IMR-90 (cell line): ENCODE data around the gene DNAJB8. TPM values are rescaled to one million over a fixed set of nuclear protein-coding genes. Genes with fewer than 3 reads are reported as not detected.

Experiments used
- ATAC-seq: fragments of 200-7000 bp; cut with Tn5 transposase; 2 replicates; pipeline ENCODE4 v1.9.1; 2020; ENCODE audit warnings: low read depth, mild to moderate bottlenecking, moderate library complexity
- BruUV-seq: library from RNA; stranded (reverse); fragments of 400-500 nt; replicated peaks from 2 replicates; lab custom pipeline; 2021; lab: Mats Ljungman, UMichigan
- CTCF ChIA-PET: fragments of 300-600 bp; formaldehyde crosslinking; extraction: SDS; loops from one replicate; lab custom pipeline; 2021; ENCODE audit warnings: antibody characterized with exemption; lab: Yijun Ruan, JAX
- POLR2A ChIA-PET: fragments of 300-600 bp; sonication (Branson Sonifier 250); formaldehyde crosslinking; loops from one replicate; lab custom pipeline; 2022; ENCODE audit warnings: antibody characterized with exemption; ENCODE audit not compliant: unreplicated experiment; lab: Charles Lee
- DNase-seq: peaks from one replicate; pipeline ENCODE4 v3.0.0; 2013
- H2AFZ ChIP-seq: replicated peaks from 2 replicates; pipeline ENCODE3; 2013; ENCODE audit warnings: low read length, mild to moderate bottlenecking; ENCODE audit not compliant: poor library complexity
- H2AK5ac ChIP-seq: 2 replicates; pipeline ENCODE4 v1.6.1; 2013; ENCODE audit warnings: low read depth, low read length, inconsistent platforms
- H2AK9ac ChIP-seq: replicated peaks from 2 replicates; pipeline ENCODE3; 2013; ENCODE audit warnings: mild to moderate bottlenecking, low read depth, low read length, moderate library complexity; ENCODE audit not compliant: poor library complexity
- H2BK120ac ChIP-seq: 2 replicates; pipeline ENCODE4 v1.6.1; 2013; ENCODE audit warnings: low read depth, low read length, inconsistent platforms
- H2BK15ac ChIP-seq: 3 replicates; pipeline ENCODE4 v1.6.1; 2013; ENCODE audit warnings: low read depth, low read length, inconsistent platforms
- H2BK20ac ChIP-seq: 2 replicates; pipeline ENCODE4 v1.6.1; 2013; ENCODE audit warnings: low read depth, mild to moderate bottlenecking, inconsistent platforms, low read length, moderate library complexity
- H2BK5ac ChIP-seq: 2 replicates; pipeline ENCODE4 v1.6.1; 2013; ENCODE audit warnings: mild to moderate bottlenecking, low read depth, low read length, inconsistent platforms; ENCODE audit not compliant: poor library complexity, severe bottlenecking
- H3K14ac ChIP-seq: replicated peaks from 2 replicates; pipeline ENCODE4 v1.6.1; 2013; ENCODE audit warnings: low read depth, low read length, inconsistent platforms
- H3K18ac ChIP-seq: 2 replicates; pipeline ENCODE4 v1.6.1; 2013; ENCODE audit warnings: low read depth, low read length, control low read depth
- H3K23ac ChIP-seq: 2 replicates; pipeline ENCODE4 v1.6.1; 2013; ENCODE audit warnings: low read depth, low read length, inconsistent platforms
- H3K27ac ChIP-seq: 2 replicates; pipeline ENCODE4 v1.5.1; 2013; ENCODE audit warnings: mild to moderate bottlenecking, control low read depth, low read length; ENCODE audit not compliant: insufficient read depth
- H3K27me3 ChIP-seq: 2 replicates; pipeline ENCODE4 v1.6.1; 2013; ENCODE audit warnings: low read length; ENCODE audit not compliant: control insufficient read depth, insufficient read depth
- H3K36me3 ChIP-seq: 2 replicates; pipeline ENCODE4 v1.6.1; 2013; ENCODE audit warnings: low read length, mixed read lengths; ENCODE audit not compliant: control insufficient read depth, insufficient read depth
- H3K4ac ChIP-seq: 2 replicates; pipeline ENCODE4 v1.6.1; 2013; ENCODE audit warnings: low read depth, low read length, inconsistent platforms
- H3K4me1 ChIP-seq: 2 replicates; pipeline ENCODE4 v1.6.1; 2013; ENCODE audit warnings: low read length, mixed read lengths; ENCODE audit not compliant: control insufficient read depth, insufficient read depth
- H3K4me2 ChIP-seq: 2 replicates; pipeline ENCODE4 v1.6.1; 2013; ENCODE audit warnings: low read depth, mild to moderate bottlenecking, control low read depth, low read length, moderate library complexity
- H3K4me3 ChIP-seq: 2 replicates; pipeline ENCODE4 v1.5.1; 2013; ENCODE audit warnings: low read depth, mild to moderate bottlenecking, control low read depth, low read length, moderate library complexity; ENCODE audit not compliant: insufficient read depth
- H3K56ac ChIP-seq: 2 replicates; pipeline ENCODE4 v1.6.1; 2013; ENCODE audit warnings: low read length, inconsistent platforms; ENCODE audit not compliant: insufficient read depth; ENCODE audit errors: extremely low read depth
- H3K79me1 ChIP-seq, 2 experiments: 2 replicates each; pipeline ENCODE4 v1.6.1; 2013; ENCODE audit warnings: low read length in 2 of 2, inconsistent platforms in 1 of 2, low read depth in 1 of 2
- H3K9ac ChIP-seq: 2 replicates; pipeline ENCODE4 v1.6.1; 2013; ENCODE audit warnings: low read depth, low read length, control low read depth
- H3K9me1 ChIP-seq: 2 replicates; pipeline ENCODE4 v1.6.1; 2013; ENCODE audit warnings: low read length, inconsistent platforms; ENCODE audit not compliant: insufficient read depth
- H3K9me3 ChIP-seq: 2 replicates; pipeline ENCODE4 v1.6.1; 2013; ENCODE audit warnings: low read length; ENCODE audit not compliant: control insufficient read depth, insufficient read depth
- H4K20me1 ChIP-seq: 2 replicates; pipeline ENCODE4 v1.6.1; 2013; ENCODE audit warnings: low read length, inconsistent platforms; ENCODE audit not compliant: insufficient read depth
- H4K5ac ChIP-seq: 2 replicates; pipeline ENCODE4 v1.6.1; 2013; ENCODE audit warnings: mild to moderate bottlenecking, low read depth, low read length, control low read depth
- H4K8ac ChIP-seq, 2 experiments: 2 replicates each; pipeline ENCODE4 v1.6.1; 2013; ENCODE audit warnings: low read depth in 2 of 2, low read length in 2 of 2, control low read depth in 1 of 2, inconsistent platforms in 1 of 2
- H4K91ac ChIP-seq: 2 replicates; pipeline ENCODE4 v1.6.1; 2013; ENCODE audit warnings: low read depth, low read length, inconsistent platforms; ENCODE audit not compliant: insufficient read depth
- BHLHE40 ChIP-seq: fragments of 150-350 bp; IDR thresholded peaks from 2 replicates; pipeline ENCODE4 v1.6.1; 2016; ENCODE audit warnings: mild to moderate bottlenecking, low read depth, low read length
- CEBPB ChIP-seq: IDR thresholded peaks from 2 replicates; pipeline ENCODE4 v1.6.1; 2012; ENCODE audit warnings: low read depth, low read length, improper control_type of control experiment
- CHD1 ChIP-seq: IDR thresholded peaks from 2 replicates; pipeline ENCODE4 v1.6.1; 2012; ENCODE audit warnings: low read depth, low read length, improper control_type of control experiment
- ELK1 ChIP-seq: fragments of 150-350 bp; IDR thresholded peaks from 2 replicates; pipeline ENCODE4 v1.6.1; 2016; ENCODE audit warnings: low read depth, mild to moderate bottlenecking, low read length, moderate library complexity, borderline replicate concordance
- FOS ChIP-seq: fragments of 150-350 bp; IDR thresholded peaks from 2 replicates; pipeline ENCODE4 v1.6.1; 2016; ENCODE audit warnings: low read depth, low read length
- MAFK ChIP-seq: IDR thresholded peaks from 2 replicates; pipeline ENCODE4 v1.6.1; 2012; ENCODE audit warnings: low read depth, low read length, improper control_type of control experiment
- MAZ ChIP-seq: IDR thresholded peaks from 2 replicates; pipeline ENCODE4 v1.6.1; 2012; ENCODE audit warnings: low read depth, mild to moderate bottlenecking, low read length, improper control_type of control experiment, moderate library complexity, borderline replicate concordance
- MXI1 ChIP-seq: IDR thresholded peaks from 2 replicates; pipeline ENCODE4 v1.6.1; 2012; ENCODE audit warnings: low read depth, mild to moderate bottlenecking, low read length, moderate library complexity, borderline replicate concordance
- NFE2L2 ChIP-seq: fragments of 150-350 bp; IDR thresholded peaks from 2 replicates; pipeline ENCODE4 v1.6.1; 2016; ENCODE audit warnings: low read depth, mild to moderate bottlenecking, low read length
- POLR2A ChIP-seq: IDR thresholded peaks from 2 replicates; pipeline ENCODE4 v1.6.1; 2012; ENCODE audit warnings: mild to moderate bottlenecking, low read depth, low read length
- RAD21 ChIP-seq: IDR thresholded peaks from 2 replicates; pipeline ENCODE4 v1.6.1; 2012; ENCODE audit warnings: low read length, improper control_type of control experiment
- RCOR1 ChIP-seq: IDR thresholded peaks from 2 replicates; pipeline ENCODE4 v1.6.1; 2012; ENCODE audit warnings: mild to moderate bottlenecking, low read length, improper control_type of control experiment; ENCODE audit not compliant: insufficient replicate concordance
- RFX5 ChIP-seq: IDR thresholded peaks from 2 replicates; pipeline ENCODE4 v1.8.0; 2012; ENCODE audit warnings: low read depth, mild to moderate bottlenecking, low read length, moderate library complexity
- USF2 ChIP-seq: fragments of 150-350 bp; IDR thresholded peaks from 2 replicates; pipeline ENCODE4 v1.6.1; 2017; ENCODE audit warnings: mild to moderate bottlenecking, antibody characterized with exemption, low read length, low read depth
- WGBS, 2 experiments: methylation state at CpG; one replicate each; pipeline versions ENCODE4 v1.1.5 to v1.1.7; 2013; ENCODE audit warnings: missing lambda C conversion rate in 2 of 2; ENCODE audit not compliant: insufficient read length in 1 of 2; ENCODE audit errors: extremely low coverage in 2 of 2; 5-methylcytosine and 5-hydroxymethylcytosine counted together
- dilution Hi-C: fragments of 300-500 bp; cut with HindIII; formaldehyde crosslinking; loops from one replicate; pipeline ENCODE4 v1.14.3; 2018; ENCODE audit warnings: low sequenced_read_pairs; ENCODE audit not compliant: unreplicated experiment
- in situ Hi-C: fragments of 300-500 bp; cut with MboI; formaldehyde crosslinking; loops from 3 replicates; pipeline ENCODE4 v1.14.3; 2019; ENCODE audit warnings: low sequenced_read_pairs, inconsistent platforms, mixed read lengths
- intact Hi-C: fragments of 100-400 bp; cut with micrococcal nuclease; formaldehyde crosslinking; loops from 2 replicates; pipeline ENCODE4 v1.10.0; 2022
- polyA plus RNA-seq, 3 experiments: library from polyadenylated mRNA; depleted of rRNA; stranded (reverse); fragments of >200 nt; gene quantifications; 2 replicates each; pipeline ENCODE4 v1.2.3, GENCODE V29; 2012; ENCODE audit warnings: low replicate concordance in 1 of 3
- total RNA-seq: library from RNA; depleted of rRNA; stranded (reverse); fragments of >200 nt; gene quantifications from 2 replicates; pipeline ENCODE4 v1.2.3, GENCODE V29; 2012
- TF ChIP-seq, protein P1 (sequence below): conservative IDR thresholded peaks from 2 replicates; pipeline ENCODE4 v1.5.1; 2012; ENCODE audit warnings: mild to moderate bottlenecking, low read depth, low read length, improper control_type of control experiment

The DNAJB8 gene
- total and polyA plus RNA-seq, 2 of the 4 experiments (the other 2 are of a cell fraction): not detected

DNA sequence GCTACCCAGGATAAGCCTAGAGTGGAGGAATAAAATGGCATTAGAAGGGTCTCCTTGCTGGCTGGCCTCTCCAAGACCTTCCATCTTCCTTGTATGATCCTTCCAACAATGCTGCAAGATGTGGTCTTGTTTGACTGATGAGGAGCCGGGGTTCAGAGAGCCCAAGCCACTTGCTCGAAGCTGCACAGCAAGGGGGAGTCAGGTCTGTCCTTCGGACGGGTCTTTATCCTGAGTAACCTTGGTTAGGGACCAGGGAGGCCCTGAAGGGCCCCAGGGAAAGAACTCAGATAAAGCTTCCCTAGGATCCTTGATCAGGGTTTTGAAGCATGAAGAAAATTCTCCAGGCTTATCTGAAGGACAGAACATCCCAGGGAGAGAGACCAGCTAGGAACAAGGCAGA, 7.0 kb upstream of the DNAJB8 start:
- H2BK5ac ChIP-seq: no peak overlapping the region
- no peak for TF ChIP-seq MAFK
- no peak for TF ChIP-seq CEBPB
- TF ChIP-seq NFE2L2: no peak
- no peak for TF ChIP-seq ELK1
- TF ChIP-seq MAZ: no peak
- no peak for TF ChIP-seq BHLHE40
- no peak for TF ChIP-seq POLR2A
- TF ChIP-seq, protein P1, sequence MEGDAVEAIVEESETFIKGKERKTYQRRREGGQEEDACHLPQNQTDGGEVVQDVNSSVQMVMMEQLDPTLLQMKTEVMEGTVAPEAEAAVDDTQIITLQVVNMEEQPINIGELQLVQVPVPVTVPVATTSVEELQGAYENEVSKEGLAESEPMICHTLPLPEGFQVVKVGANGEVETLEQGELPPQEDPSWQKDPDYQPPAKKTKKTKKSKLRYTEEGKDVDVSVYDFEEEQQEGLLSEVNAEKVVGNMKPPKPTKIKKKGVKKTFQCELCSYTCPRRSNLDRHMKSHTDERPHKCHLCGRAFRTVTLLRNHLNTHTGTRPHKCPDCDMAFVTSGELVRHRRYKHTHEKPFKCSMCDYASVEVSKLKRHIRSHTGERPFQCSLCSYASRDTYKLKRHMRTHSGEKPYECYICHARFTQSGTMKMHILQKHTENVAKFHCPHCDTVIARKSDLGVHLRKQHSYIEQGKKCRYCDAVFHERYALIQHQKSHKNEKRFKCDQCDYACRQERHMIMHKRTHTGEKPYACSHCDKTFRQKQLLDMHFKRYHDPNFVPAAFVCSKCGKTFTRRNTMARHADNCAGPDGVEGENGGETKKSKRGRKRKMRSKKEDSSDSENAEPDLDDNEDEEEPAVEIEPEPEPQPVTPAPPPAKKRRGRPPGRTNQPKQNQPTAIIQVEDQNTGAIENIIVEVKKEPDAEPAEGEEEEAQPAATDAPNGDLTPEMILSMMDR: no peak
- no peak for TF ChIP-seq USF2
- TF ChIP-seq RFX5: no peak
- no peak for TF ChIP-seq RAD21
- TF ChIP-seq RCOR1: no peak
- no peak for TF ChIP-seq CHD1
- no peak for TF ChIP-seq MXI1
- TF ChIP-seq FOS: no peak
- H3K56ac ChIP-seq: no peak overlapping the region
- H3K4me1 ChIP-seq: no peaks in the 10 kb centered on the region
- H4K20me1 ChIP-seq: no peaks in the 10 kb centered on the region
- H3K36me3 ChIP-seq: no peaks in the 10 kb centered on the region
- no peak overlapping the region for H2AK9ac ChIP-seq
- no peak overlapping the region for H2BK15ac ChIP-seq
- dilution Hi-C loops: no loop called here
- no peak overlapping the region for H3K14ac ChIP-seq
- H2BK120ac ChIP-seq: no peak overlapping the region
- peaks cover 66% of the 10 kb centered on the region for H3K27me3 ChIP-seq
- no peak overlapping the region for H3K9ac ChIP-seq
- no peak overlapping the region for H2AFZ ChIP-seq
- peaks cover 4% of the 10 kb centered on the region; the same call in 1 of the 2 replicates for H3K9me1 ChIP-seq
- H4K8ac ChIP-seq: no peak overlapping the region
- DNase-seq: no peak
- in situ Hi-C loops: no loop called here
- no peak for ATAC-seq
- H2BK20ac ChIP-seq: no peak overlapping the region
- no peak overlapping the region for H3K4me3 ChIP-seq
- intact Hi-C loops: no loop called here
- no peak overlapping the region for H3K23ac ChIP-seq
- H3K18ac ChIP-seq: no peak overlapping the region
- H3K4me2 ChIP-seq: no peak overlapping the region
- H4K5ac ChIP-seq: no peak overlapping the region
- CTCF ChIA-PET: no interaction called here
- H3K9me3 ChIP-seq: peaks cover 8% of the 10 kb centered on the region
- no peak overlapping the region for H3K4ac ChIP-seq
- H2AK5ac ChIP-seq: no peak overlapping the region
- no CpG with 5 or more reads among the region's 4 CpGs for WGBS, 2 experiments
- H3K79me1 ChIP-seq: no peaks in the 10 kb centered on the region
- H4K91ac ChIP-seq: no peak overlapping the region
- no TSS peak for BruUV-seq
- no peak overlapping the region for H3K27ac ChIP-seq
- POLR2A ChIA-PET: interaction anchor here (0.7 kb wide), 1 partner anchor 9 kb away, joined by 3 read pairs; no protein-coding TSS in a partner anchor
